ENCODE results near the gene AP5B1. TPM values are rescaled to one million over a fixed set of nuclear protein-coding genes. Genes with fewer than 3 reads are reported as not detected.

AP5B1 gene
- total RNA-seq, 3 donors from 2014 or later (not counting 1 experiment from before 2014, with no cell fraction given) = 13.9 to 22.5 (median 21.3) TPM

GRCh38 chr11:65744026-65744698 is 36.6 kb downstream of the AP5B1 start:
- no peak overlapping the region for H3K4me3 Mint-ChIP-seq
- Histone ChIP-seq H3K9me3 (ENCODE audit: control insufficient read depth, insufficient read depth, low read length) (no peaks in the 10 kb centered on the region), H3K36me3 (ENCODE audit: control insufficient read depth, insufficient read depth, low read length) (no peaks in the 10 kb centered on the region), H3K27ac (ENCODE audit: low read length) (no peak overlapping the region), H3K27me3 (ENCODE audit: control insufficient read depth, insufficient read depth, low read length) (no peaks in the 10 kb centered on the region), H3K4me3 (ENCODE audit: low read length) (no peak overlapping the region), H3K4me1 (ENCODE audit: control insufficient read depth, insufficient read depth, low read length) (no peaks in the 10 kb centered on the region)
- no peak for DNase-seq
- H3K27me3 Mint-ChIP-seq (ENCODE audit: low read depth in 2 of 2) = peaks cover 23 to 24% of the 10 kb centered on the region in 2 donors
- no peak overlapping the region for H3K27ac Mint-ChIP-seq
- no peaks in the 10 kb centered on the region for H3K4me1 Mint-ChIP-seq
- intact Hi-C loops (cut with micrococcal nuclease) = no loop called here
- H3K9me3 Mint-ChIP-seq = no peaks in the 10 kb centered on the region
- TF ChIP-seq CTCF (IDR thresholded peaks at IDR 0.05) = no peak
- no peaks in the 10 kb centered on the region for H3K36me3 Mint-ChIP-seq
- no peak for ATAC-seq
- 85% methylated on average over 18 of the region's 18 CpGs for WGBS (ENCODE audit: insufficient coverage)

GRCh38 chr11:65743681-65744025 is 37.1 kb downstream of the AP5B1 start:
- Histone ChIP-seq H3K9me3 (ENCODE audit: control insufficient read depth, insufficient read depth, low read length) (no peaks in the 10 kb centered on the region), H3K36me3 (ENCODE audit: control insufficient read depth, insufficient read depth, low read length) (no peaks in the 10 kb centered on the region), H3K27ac (ENCODE audit: low read length) (no peak overlapping the region), H3K27me3 (ENCODE audit: control insufficient read depth, insufficient read depth, low read length) (no peaks in the 10 kb centered on the region), H3K4me3 (ENCODE audit: low read length) (no peak overlapping the region), H3K4me1 (ENCODE audit: control insufficient read depth, insufficient read depth, low read length) (no peaks in the 10 kb centered on the region)
- no peak overlapping the region for H3K4me3 Mint-ChIP-seq
- no peak for TF ChIP-seq CTCF (IDR thresholded peaks at IDR 0.05)
- no peak overlapping the region for H3K27ac Mint-ChIP-seq
- H3K36me3 Mint-ChIP-seq = no peaks in the 10 kb centered on the region
- DNase-seq = no peak
- intact Hi-C loops (cut with micrococcal nuclease) = no loop called here
- no peaks in the 10 kb centered on the region for H3K9me3 Mint-ChIP-seq
- WGBS (ENCODE audit: insufficient coverage) = 87% methylated on average over 10 of the region's 10 CpGs
- no peak for ATAC-seq
- peaks cover 19 to 21% of the 10 kb centered on the region in 2 donors for H3K27me3 Mint-ChIP-seq (ENCODE audit: low read depth in 2 of 2)
- H3K4me1 Mint-ChIP-seq = no peaks in the 10 kb centered on the region

- no peaks in the 10 kb centered on the region for H3K9me3 ChIP-seq (ENCODE audit: control insufficient read depth, insufficient read depth, low read length)
- Mint-ChIP-seq H3K9me3 (no peaks in the 10 kb centered on the region), H3K36me3 (no peaks in the 10 kb centered on the region), H3K27ac (no peak overlapping the region), H3K4me1 (no peaks in the 10 kb centered on the region), H3K4me3 (no peak overlapping the region), H3K27me3 (ENCODE audit: low read depth in 2 of 2) (peaks cover 19% of the 10 kb centered on the region in 2 donors)
- DNase-seq = no peak
- intact Hi-C loops (cut with micrococcal nuclease) = no loop called here
- no peak for TF ChIP-seq CTCF (IDR thresholded peaks at IDR 0.05)
- H3K27ac ChIP-seq (ENCODE audit: low read length) = no peak overlapping the region
- no peaks in the 10 kb centered on the region for H3K36me3 ChIP-seq (ENCODE audit: control insufficient read depth, insufficient read depth, low read length)
- H3K27me3 ChIP-seq (ENCODE audit: control insufficient read depth, insufficient read depth, low read length) = no peaks in the 10 kb centered on the region
- H3K4me1 ChIP-seq (ENCODE audit: control insufficient read depth, insufficient read depth, low read length) = no peaks in the 10 kb centered on the region
- no peak for ATAC-seq
- no peak overlapping the region for H3K4me3 ChIP-seq (ENCODE audit: low read length)
- 100% methylated on average over 1 of the region's 1 CpG for WGBS (ENCODE audit: insufficient coverage)
Measured at GRCh38 chr11:65742353-65742752, 38.4 kb downstream of the AP5B1 start.

- H3K9me3 ChIP-seq (ENCODE audit: control insufficient read depth, insufficient read depth, low read length) = no peaks in the 10 kb centered on the region
- Mint-ChIP-seq H3K4me1 (no peaks in the 10 kb centered on the region), H3K27me3 (ENCODE audit: low read depth in 2 of 2) (peaks cover 13 to 22% of the 10 kb centered on the region in 2 donors), H3K36me3 (no peaks in the 10 kb centered on the region), H3K4me3 (no peak overlapping the region), H3K9me3 (no peaks in the 10 kb centered on the region), H3K27ac (no peak overlapping the region)
- ATAC-seq (no peak), DNase-seq (no peak)
- no peak for TF ChIP-seq CTCF (IDR thresholded peaks at IDR 0.05)
- H3K27ac ChIP-seq (ENCODE audit: low read length) = no peak overlapping the region
- intact Hi-C loops (cut with micrococcal nuclease) = no loop called here
- H3K27me3 ChIP-seq (ENCODE audit: control insufficient read depth, insufficient read depth, low read length) = peaks cover 3% of the 10 kb centered on the region
- H3K4me1 ChIP-seq (ENCODE audit: control insufficient read depth, insufficient read depth, low read length) = no peaks in the 10 kb centered on the region
- no peaks in the 10 kb centered on the region for H3K36me3 ChIP-seq (ENCODE audit: control insufficient read depth, insufficient read depth, low read length)
- 84% methylated on average over 8 of the region's 8 CpGs for WGBS (ENCODE audit: insufficient coverage)
- no peak overlapping the region for H3K4me3 ChIP-seq (ENCODE audit: low read length)
Measured at GRCh38 chr11:65741185-65741584, 39.6 kb downstream of the AP5B1 start.

Data from natural killer cell (primary cell).